HepG2 (cell line): ENCODE results near the gene NUP85. TPM values are rescaled to one million over a fixed set of nuclear protein-coding genes. Genes with fewer than 3 reads are reported as not detected.
A peak's percentile ranks its signal among the peaks of the same experiment; 100 is the strongest.

ENCODE experiments used
- CAMTA2 ChIP-seq: sonication (generic); formaldehyde crosslinking; IDR thresholded peaks from 2 replicates; pipeline ENCODE4 v1.4.0; 2020; ENCODE audit warnings: mild to moderate bottlenecking, missing genetic modification reagents, borderline replicate concordance
- EHMT2 ChIP-seq: fragments of 200-600 bp; sonication (generic); IDR thresholded peaks from 2 replicates; pipeline ENCODE4 v1.7.0; 2017; ENCODE audit warnings: antibody characterized with exemption, low read depth, low read length, borderline replicate concordance
- ETV5 ChIP-seq: IDR thresholded peaks from 2 replicates; pipeline ENCODE4 v1.6.1; 2018; ENCODE audit warnings: missing biosample characterization, missing genetic modification reagents, inconsistent platforms, borderline replicate concordance
- HDAC6 ChIP-seq: fragments of 200-600 bp; sonication (generic); IDR thresholded peaks from 2 replicates; pipeline ENCODE4 v1.7.0; 2017; ENCODE audit warnings: mild to moderate bottlenecking, antibody characterized with exemption, low read length, low read depth
- HES4 ChIP-seq: sonication (generic); formaldehyde crosslinking; IDR thresholded peaks from 2 replicates; pipeline ENCODE4 v1.9.0; 2021; ENCODE audit warnings: mild to moderate bottlenecking, missing genetic modification reagents, borderline replicate concordance
- HNRNPUL1 ChIP-seq: fragments of 200-400 bp; formaldehyde crosslinking; IDR thresholded peaks from 2 replicates; pipeline ENCODE4 v1.6.1; 2017; ENCODE audit warnings: low read depth, mild to moderate bottlenecking, low read length, moderate library complexity
- KDM2A ChIP-seq: sonication (generic); formaldehyde crosslinking; IDR thresholded peaks from 2 replicates; pipeline ENCODE4 v1.4.0; 2020; ENCODE audit warnings: low read depth, missing genetic modification reagents, borderline replicate concordance
- MAFG ChIP-seq: sonication (generic); formaldehyde crosslinking; IDR thresholded peaks from 2 replicates; pipeline ENCODE4 v1.5.1; 2020; ENCODE audit warnings: mild to moderate bottlenecking, missing genetic modification reagents
- MXI1 ChIP-seq: IDR thresholded peaks from 3 replicates; pipeline ENCODE4 v1.6.1; 2012; ENCODE audit warnings: low read depth, low read length, inconsistent platforms, borderline replicate concordance
- NFAT5 ChIP-seq: sonication (generic); formaldehyde crosslinking; IDR thresholded peaks from 2 replicates; pipeline ENCODE4 v1.4.0; 2020; ENCODE audit warnings: missing genetic modification reagents
- NFRKB ChIP-seq: fragments of 450-650 bp; IDR thresholded peaks from 2 replicates; pipeline ENCODE4 v1.6.1; 2017
- PBX3 ChIP-seq: sonication (generic); formaldehyde crosslinking; IDR thresholded peaks from 2 replicates; pipeline ENCODE4 v1.8.1; 2023; ENCODE audit warnings: missing genetic modification reagents, inconsistent platforms, borderline replicate concordance
- RFX5 ChIP-seq: IDR thresholded peaks from 2 replicates; pipeline ENCODE4 v1.6.1; 2011; ENCODE audit warnings: low read depth, low read length, improper control_type of control experiment
- TCF12 ChIP-seq, 2 experiments: fragments of 450-650 bp in 1 of 2; sonication (generic) in 1 of 2; formaldehyde crosslinking in 1 of 2; IDR thresholded peaks; 2 replicates each; pipeline versions ENCODE4 v1.6.1 to v1.8.0; 2017 to 2022; ENCODE audit warnings: antibody characterized with exemption in 1 of 2, mild to moderate bottlenecking in 1 of 2, missing genetic modification reagents in 1 of 2, moderate library complexity in 1 of 2
- ZBTB21 ChIP-seq: sonication (generic); formaldehyde crosslinking; IDR thresholded peaks from 2 replicates; pipeline ENCODE4 v1.4.0; 2020; ENCODE audit warnings: missing genetic modification reagents
- ZNF20 ChIP-seq: sonication (generic); formaldehyde crosslinking; IDR thresholded peaks from 2 replicates; pipeline ENCODE4 v1.4.0; 2020; ENCODE audit warnings: mild to moderate bottlenecking, moderate library complexity, missing genetic modification reagents
- ZNF256 ChIP-seq: sonication (generic); formaldehyde crosslinking; conservative IDR thresholded peaks from 2 replicates; pipeline ENCODE4 v1.4.0; 2020; ENCODE audit warnings: missing genetic modification reagents
- ZNF510 ChIP-seq: sonication (generic); formaldehyde crosslinking; IDR thresholded peaks from 2 replicates; pipeline ENCODE4 v1.4.0; 2020; ENCODE audit warnings: low read depth, mild to moderate bottlenecking, missing genetic modification reagents
- ZNF572 ChIP-seq: sonication (generic); formaldehyde crosslinking; IDR thresholded peaks from 2 replicates; pipeline ENCODE4 v1.5.1; 2020; ENCODE audit warnings: mild to moderate bottlenecking, missing genetic modification reagents
- ZNF740 ChIP-seq: sonication (generic); formaldehyde crosslinking; IDR thresholded peaks from 2 replicates; pipeline ENCODE4 v1.4.0; 2020; ENCODE audit warnings: missing genetic modification reagents
- ZNF75D ChIP-seq: sonication (generic); formaldehyde crosslinking; IDR thresholded peaks from 2 replicates; pipeline ENCODE4 v1.8.1; 2023; ENCODE audit warnings: missing genetic modification reagents, mild to moderate bottlenecking, borderline replicate concordance
- ZNF883 ChIP-seq: sonication (generic); formaldehyde crosslinking; IDR thresholded peaks from 2 replicates; pipeline ENCODE4 v1.5.1; 2020; ENCODE audit warnings: mild to moderate bottlenecking, missing genetic modification reagents; ENCODE audit errors: not compliant biosample characterization
- polyA plus RNA-seq, 8 experiments: library from polyadenylated mRNA; depleted of rRNA in 3 of 8; stranded (reverse) in 7 of 8; unstranded in 1 of 8; fragments of >200 nt; fragmentation: Illumina TruSeq in 4 of 8; extraction: Trizol in 4 of 8; gene quantifications; 2 replicates each; pipeline versions ENCODE4 v1.2.1 to v1.2.3, GENCODE V29; 2011 to 2016; ENCODE audit warnings: low read depth in 4 of 8, missing spikeins in 1 of 8, mixed read lengths in 1 of 8; ENCODE audit not compliant: insufficient read depth in 1 of 8
- total RNA-seq, 5 experiments: library from RNA; depleted of rRNA; stranded (reverse); fragments of >200 nt; fragmentation: Illumina TruSeq; extraction: Trizol; gene quantifications; 2 replicates each; pipeline ENCODE4 v1.2.3, GENCODE V29; 2016; ENCODE audit warnings: low read depth in 1 of 5

NUP85 gene
- total and polyA plus RNA-seq, 2 of the 13 experiments (the other 11 are each of a cell fraction or from before 2014, with no cell fraction given), result 89.1 to 124 TPM

DNA sequence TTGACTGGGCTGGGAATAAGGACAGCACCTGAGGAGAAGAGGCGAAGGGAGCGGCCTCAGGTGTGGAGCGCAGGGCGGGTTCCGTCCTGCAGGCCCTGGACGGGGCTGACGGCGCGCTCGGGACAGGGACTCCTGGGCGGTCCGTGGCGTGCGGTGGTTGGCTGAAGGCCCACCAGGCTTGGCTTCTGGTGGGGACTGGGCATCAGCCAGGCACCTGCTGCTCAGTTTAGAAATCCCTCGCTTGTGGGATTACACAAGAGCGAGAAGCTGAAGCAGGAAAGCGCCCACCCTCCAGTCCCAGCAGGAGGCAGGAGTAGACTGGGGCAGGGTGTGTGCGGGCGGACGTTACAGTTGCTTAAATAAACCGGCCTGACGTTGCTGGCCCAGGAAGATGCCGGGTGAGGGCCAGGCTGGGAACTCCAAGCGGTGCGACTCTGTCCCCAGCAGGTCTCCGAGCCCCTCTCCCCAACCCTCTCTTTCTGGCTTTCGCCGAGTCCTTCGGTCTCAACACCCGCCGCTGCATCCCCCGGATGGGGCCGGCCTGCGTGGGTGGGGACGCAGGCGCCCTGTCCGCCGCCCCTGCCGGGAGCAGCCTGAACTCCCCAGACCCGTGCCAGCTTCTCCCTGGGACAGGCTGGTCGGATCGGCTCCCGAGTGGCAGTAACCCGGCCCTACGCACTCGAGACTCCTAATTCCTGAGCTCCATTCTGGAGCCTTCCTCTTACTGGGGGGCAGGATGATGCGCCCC is 64.9 kb downstream of the NUP85 start (continued):
- no peak for TF ChIP-seq ZNF740 (CRISPR knock-in tag)
- TF ChIP-seq HES4 (CRISPR knock-in tag), result peak; percentile 66; the same call in 1 of the 2 replicates
- peak; percentile 86 for TF ChIP-seq KDM2A (CRISPR knock-in tag)
- TF ChIP-seq CAMTA2 (CRISPR knock-in tag), result no peak
- peak; percentile 41 for TF ChIP-seq ETV5 (CRISPR knock-in tag)
- TF ChIP-seq RFX5, result no peak
- no peak for TF ChIP-seq TCF12 (IDR thresholded peaks at IDR 0.05)
- peak; percentile 23; the same call in 1 of the 2 replicates for TF ChIP-seq TCF12 (CRISPR knock-in tag; IDR thresholded peaks at IDR 0.05)
- TF ChIP-seq NFAT5, result no peak
- TF ChIP-seq MAFG (CRISPR knock-in tag), result peak; percentile 35; the same call in 1 of the 2 replicates
- TF ChIP-seq HDAC6, result no peak
- no peak for TF ChIP-seq ZBTB21 (CRISPR knock-in tag)
- no peak for TF ChIP-seq HNRNPUL1
- TF ChIP-seq EHMT2, result no peak
- no peak for TF ChIP-seq NFRKB
- peak; percentile 36; the same call in 1 of the 2 replicates for TF ChIP-seq ZNF75D
- no peak for TF ChIP-seq MXI1
- TF ChIP-seq ZNF510 (CRISPR knock-in tag), result no peak; the same call in 1 of the 2 replicates
- TF ChIP-seq ZNF883 (CRISPR knock-in tag), result peak; percentile 26
- TF ChIP-seq ZNF256 (CRISPR knock-in tag), result no peak
- no peak; the same call in none of the 2 replicates for TF ChIP-seq ZNF572 (CRISPR knock-in tag)
- TF ChIP-seq PBX3, result no peak
- TF ChIP-seq ZNF20, result no peak
